RWPE1 (cell line): Measurements from ENCODE around the gene KRT75.

Source experiments
- CTCF ChIA-PET: fragments of 350-600 bp; sonication (Branson Sonifier 250); formaldehyde crosslinking; extraction: SDS; loops from one replicate; lab custom pipeline; 2021; lab: Yijun Ruan, JAX
- POLR2A ChIA-PET: fragments of 400-600 bp; formaldehyde crosslinking; extraction: SDS; loops from one replicate; lab custom pipeline; 2020; ENCODE audit warnings: antibody characterized with exemption; ENCODE audit not compliant: low non-redundant PET; lab: Yijun Ruan, JAX
- DNase-seq: peaks from one replicate; pipeline ENCODE4 v3.0.0; 2012; ENCODE audit warnings: low spot score
- H3K27ac ChIP-seq: fragments of 450-650 bp; 2 replicates; pipeline ENCODE4 v1.5.1; 2017
- CTCF ChIP-seq: fragments of 450-650 bp; conservative IDR thresholded peaks from 2 replicates; pipeline ENCODE4 v1.5.1; 2017; ENCODE audit warnings: low read depth, mild to moderate bottlenecking

KRT75 gene

DNA sequence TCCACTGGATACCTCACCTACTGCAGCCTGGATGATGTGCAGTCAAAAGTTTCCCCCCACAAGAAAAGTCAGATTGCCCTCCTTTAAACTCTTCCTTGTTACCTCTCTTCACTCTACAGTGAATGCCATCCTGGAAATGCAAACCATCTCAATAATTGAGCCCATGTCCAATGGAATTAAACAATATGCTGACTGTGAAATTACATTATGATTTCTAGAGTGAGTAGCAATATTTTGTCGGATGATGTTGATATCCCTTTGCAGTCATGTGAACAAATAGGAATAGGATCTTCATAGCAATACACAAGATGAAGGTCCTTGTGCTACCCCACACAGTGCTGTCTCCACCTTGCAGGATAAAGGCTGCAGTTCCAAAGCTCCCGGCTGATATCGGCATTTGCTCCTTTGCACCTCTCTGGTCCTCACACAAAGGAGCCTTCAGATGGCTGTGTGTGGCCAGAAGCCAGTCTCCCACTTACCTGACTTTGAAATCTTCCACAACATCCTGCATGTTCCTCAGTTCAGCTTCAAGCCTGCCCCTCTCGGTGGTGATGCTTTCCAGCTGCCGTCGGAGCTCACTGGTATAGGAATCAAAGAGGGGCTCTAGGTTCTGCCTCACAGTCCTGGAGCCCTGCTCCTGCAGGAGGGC, 1.5 kb downstream of the KRT75 start:
- no peak overlapping the region for H3K27ac ChIP-seq
- no peak for TF ChIP-seq CTCF
- POLR2A ChIA-PET = no interaction called here
- DNase-seq = no peak
- CTCF ChIA-PET = interaction anchor here (0.7 kb wide), 1 partner anchor 140 kb away, joined by 3 read pairs; no protein-coding TSS in a partner anchor

- no peak for TF ChIP-seq CTCF
- DNase-seq = no peak
- CTCF ChIA-PET = interaction anchor here (0.6 kb wide), 1 partner anchor 313 kb away, joined by 4 read pairs; no protein-coding TSS in a partner anchor
- POLR2A ChIA-PET = no interaction called here
- H3K27ac ChIP-seq = no peak overlapping the region
Observed at GRCh38 chr12:52428121-52428520, 6.0 kb downstream of the KRT75 start.

DNA sequence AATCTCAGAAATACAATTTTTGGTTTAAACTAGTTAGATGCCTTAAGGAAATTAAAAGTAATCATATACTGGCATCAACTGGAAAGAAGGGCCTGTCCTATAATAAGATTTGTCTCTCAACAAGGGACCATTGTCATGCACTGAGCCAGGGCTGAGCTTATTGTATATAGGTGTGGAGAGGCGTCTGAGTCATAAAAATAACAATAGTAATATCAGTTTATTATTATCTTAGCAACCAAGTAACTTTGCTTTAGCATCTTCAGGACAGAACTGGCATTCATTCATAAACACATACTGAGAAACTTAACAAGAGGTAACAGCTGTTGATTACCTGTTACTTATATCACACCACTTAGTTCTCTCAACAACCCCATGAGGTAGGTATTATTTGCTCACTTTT, 7.1 kb downstream of the KRT75 start:
- ChIA-PET POLR2A (no interaction called here), CTCF (no interaction called here)
- no peak for TF ChIP-seq CTCF
- DNase-seq = no peak
- no peak overlapping the region for H3K27ac ChIP-seq

- ChIA-PET POLR2A (no interaction called here), CTCF (interaction anchor here (0.9 kb wide), 1 partner anchor 19 kb away, joined by 3 read pairs; no protein-coding TSS in a partner anchor)
- no peak overlapping the region for H3K27ac ChIP-seq
- no peak for TF ChIP-seq CTCF
- DNase-seq = no peak
Observed at GRCh38 chr12:52426034-52426433, 8.1 kb downstream of the KRT75 start.

DNA sequence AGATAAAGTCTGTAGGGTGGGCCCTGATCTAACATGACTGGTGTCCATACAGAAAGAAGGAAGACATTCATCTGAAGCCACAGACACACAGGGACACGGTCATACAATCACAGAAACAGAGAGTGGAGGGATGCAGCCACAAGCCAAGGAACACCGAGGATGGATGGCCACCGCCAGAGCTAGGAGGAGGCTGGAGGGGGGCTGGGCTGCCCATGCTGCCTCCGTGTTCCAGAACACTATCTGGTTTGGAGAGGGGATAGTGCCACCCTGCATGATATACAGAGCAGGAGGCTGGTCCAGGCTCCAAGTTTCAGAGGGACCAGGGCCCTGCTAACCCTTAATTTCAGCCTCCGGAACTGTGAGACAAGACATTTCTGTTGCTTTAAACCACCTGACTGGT, 8.7 kb downstream of the KRT75 start:
- H3K27ac ChIP-seq = no peak overlapping the region
- DNase-seq = no peak
- ChIA-PET POLR2A (no interaction called here), CTCF (interaction anchor here (0.9 kb wide), 1 partner anchor 18 kb away, joined by 3 read pairs; no protein-coding TSS in a partner anchor)
- TF ChIP-seq CTCF = no peak

- ChIA-PET CTCF (no interaction called here), POLR2A (no interaction called here)
- no peak for TF ChIP-seq CTCF
- no peak overlapping the region for H3K27ac ChIP-seq
- no peak for DNase-seq
Observed at GRCh38 chr12:52423661-52424500, 10.3 kb downstream of the KRT75 start.
